SK-N-MC (cell line): Measurements from ENCODE around the gene FBLN1.

Source experiments
- EZH2 ChIP-seq: fragments of 200-600 bp; sonication (generic); IDR thresholded peaks from one replicate; pipeline ENCODE4 v1.6.1; 2017; ENCODE audit warnings: antibody characterized with exemption
- FOXP2 ChIP-seq: optimal IDR thresholded peaks from 2 replicates; pipeline ENCODE3; 2011; ENCODE audit warnings: mild to moderate bottlenecking, moderate library complexity; ENCODE audit not compliant: insufficient read depth; ENCODE audit errors: extremely low read length, control extremely low read depth
- POLR2AphosphoS5 ChIP-seq: IDR thresholded peaks from 2 replicates; pipeline ENCODE4 v1.6.1; 2012; ENCODE audit warnings: mild to moderate bottlenecking, low read depth, low read length, borderline replicate concordance

- no peak for TF ChIP-seq POLR2AphosphoS5
- no peak for TF ChIP-seq EZH2
- TF ChIP-seq FOXP2, result no peak
Measured at GRCh38 chr22:45568213-45568612, 65.5 kb downstream of the FBLN1 start.
